ENCODE measurements around the gene LRP1B.

GRCh38 chr2:141027221-141027620 lies 1103.6 kb downstream of the LRP1B start:
- TF ChIP-seq CTCF (IDR thresholded peaks at IDR 0.05): no peak
- no peak for TF ChIP-seq EZH2 (IDR thresholded peaks at IDR 0.05; ENCODE audit: borderline replicate concordance, insufficient read depth, low read depth, low read length, poor library complexity, severe bottlenecking)
